Glutamatergic neuron (in vitro differentiated cells): Measurements from ENCODE around the gene HSPB1. TPM values are rescaled to one million over a fixed set of nuclear protein-coding genes. Genes with fewer than 3 reads are reported as not detected.

Experiments
- DNase-seq: peaks from one replicate; pipeline ENCODE4 v3.0.0; 2022
- H3K27ac Mint-ChIP-seq: one replicate; pipeline ENCODE4 v1.8.0; 2020; ENCODE audit warnings: mild to moderate bottlenecking, mixed read lengths, inconsistent platforms; ENCODE audit not compliant: unreplicated experiment
- H3K27me3 Mint-ChIP-seq: one replicate; pipeline ENCODE4 v1.8.0; 2020; ENCODE audit warnings: mild to moderate bottlenecking, moderate library complexity, mixed read lengths, inconsistent platforms; ENCODE audit not compliant: unreplicated experiment
- H3K36me3 Mint-ChIP-seq: one replicate; pipeline ENCODE4 v1.8.0; 2020; ENCODE audit warnings: mild to moderate bottlenecking, mixed read lengths, inconsistent platforms; ENCODE audit not compliant: unreplicated experiment
- H3K4me1 Mint-ChIP-seq: one replicate; pipeline ENCODE4 v1.8.0; 2020; ENCODE audit warnings: mild to moderate bottlenecking, low read depth, mixed read lengths, inconsistent platforms; ENCODE audit not compliant: unreplicated experiment
- H3K4me3 Mint-ChIP-seq: one replicate; pipeline ENCODE4 v1.8.0; 2020; ENCODE audit warnings: mild to moderate bottlenecking, mixed read lengths, inconsistent platforms; ENCODE audit not compliant: unreplicated experiment
- H3K9me3 Mint-ChIP-seq: one replicate; pipeline ENCODE4 v1.8.0; 2020; ENCODE audit warnings: mild to moderate bottlenecking, moderate library complexity, mixed read lengths, inconsistent platforms; ENCODE audit not compliant: unreplicated experiment
- long read RNA-seq: library from polyadenylated mRNA; unstranded; transcript quantifications from one replicate; pipeline ENCODE4 v2.0.0, GENCODE V29; 2020; ENCODE audit not compliant: unreplicated experiment
- total RNA-seq: library from RNA; stranded (reverse); fragmentation: NEBNext Ultra II Directional; extraction: Animal tissue kit (Norgen Biotek cat#: 25700); gene quantifications from one replicate; pipeline ENCODE4 v1.2.1, GENCODE V29; 2021; ENCODE audit not compliant: unreplicated experiment
- TF ChIP-seq, protein P1 (sequence below): fragments of 200-600 bp; sonication (generic); IDR thresholded peaks from one replicate; pipeline ENCODE4 v1.5.0; 2021; ENCODE audit not compliant: partially characterized antibody, unreplicated experiment

The HSPB1 gene
- 50.4 TPM for total RNA-seq
- long read RNA-seq, transcript HSPB1-203 (2 exons, 1,455 nt) = minor isoform, 6 of 45 reads
- long read RNA-seq, transcript HSPB1-201 (3 exons, 909 nt) = major isoform, 38 of 45 reads
- long read RNA-seq, partial matches to known transcripts = 0 of 45 reads
- long read RNA-seq, other reads (novel, unspliced or antisense) = 1 of 45 reads

DNA sequence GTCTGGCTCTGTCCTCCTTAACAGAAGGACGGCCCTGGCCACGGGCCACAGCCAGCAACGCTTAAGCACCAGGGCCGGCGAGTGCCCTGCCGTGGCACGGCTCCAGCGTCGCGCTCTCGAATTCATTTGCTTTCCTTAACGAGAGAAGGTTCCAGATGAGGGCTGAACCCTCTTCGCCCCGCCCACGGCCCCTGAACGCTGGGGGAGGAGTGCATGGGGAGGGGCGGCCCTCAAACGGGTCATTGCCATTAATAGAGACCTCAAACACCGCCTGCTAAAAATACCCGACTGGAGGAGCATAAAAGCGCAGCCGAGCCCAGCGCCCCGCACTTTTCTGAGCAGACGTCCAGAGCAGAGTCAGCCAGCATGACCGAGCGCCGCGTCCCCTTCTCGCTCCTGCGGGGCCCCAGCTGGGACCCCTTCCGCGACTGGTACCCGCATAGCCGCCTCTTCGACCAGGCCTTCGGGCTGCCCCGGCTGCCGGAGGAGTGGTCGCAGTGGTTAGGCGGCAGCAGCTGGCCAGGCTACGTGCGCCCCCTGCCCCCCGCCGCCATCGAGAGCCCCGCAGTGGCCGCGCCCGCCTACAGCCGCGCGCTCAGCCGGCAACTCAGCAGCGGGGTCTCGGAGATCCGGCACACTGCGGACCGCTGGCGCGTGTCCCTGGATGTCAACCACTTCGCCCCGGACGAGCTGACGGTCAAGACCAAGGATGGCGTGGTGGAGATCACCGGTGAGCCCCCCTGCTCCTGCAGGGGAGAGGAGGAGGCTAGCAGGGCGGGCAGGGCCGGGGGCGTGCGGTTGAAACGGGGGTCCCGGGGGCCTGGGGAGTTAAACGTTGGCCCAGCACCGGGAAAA, at the start of gene HSPB1:
Gene HSPB1 (plus strand): TSS at position 327 of the 855 bp plus-strand sequence. CDS start 40 bp downstream, at position 367.
- H3K4me3 Mint-ChIP-seq = peak within 1 kb of the TSS; percentile 85
- no peaks in the 10 kb centered on the region for H3K36me3 Mint-ChIP-seq
- H3K27ac Mint-ChIP-seq = peak within 1 kb of the TSS; percentile 91

GRCh38 chr7:76254781-76255180, 47.7 kb upstream of the HSPB1 start:
- Mint-ChIP-seq H3K27ac (no peak overlapping the region), H3K27me3 (no peaks in the 10 kb centered on the region), H3K9me3 (peaks cover 2% of the 10 kb centered on the region), H3K4me3 (no peak overlapping the region), H3K4me1 (no peaks in the 10 kb centered on the region), H3K36me3 (no peaks in the 10 kb centered on the region)
- DNase-seq = no peak
- TF ChIP-seq, protein P1, sequence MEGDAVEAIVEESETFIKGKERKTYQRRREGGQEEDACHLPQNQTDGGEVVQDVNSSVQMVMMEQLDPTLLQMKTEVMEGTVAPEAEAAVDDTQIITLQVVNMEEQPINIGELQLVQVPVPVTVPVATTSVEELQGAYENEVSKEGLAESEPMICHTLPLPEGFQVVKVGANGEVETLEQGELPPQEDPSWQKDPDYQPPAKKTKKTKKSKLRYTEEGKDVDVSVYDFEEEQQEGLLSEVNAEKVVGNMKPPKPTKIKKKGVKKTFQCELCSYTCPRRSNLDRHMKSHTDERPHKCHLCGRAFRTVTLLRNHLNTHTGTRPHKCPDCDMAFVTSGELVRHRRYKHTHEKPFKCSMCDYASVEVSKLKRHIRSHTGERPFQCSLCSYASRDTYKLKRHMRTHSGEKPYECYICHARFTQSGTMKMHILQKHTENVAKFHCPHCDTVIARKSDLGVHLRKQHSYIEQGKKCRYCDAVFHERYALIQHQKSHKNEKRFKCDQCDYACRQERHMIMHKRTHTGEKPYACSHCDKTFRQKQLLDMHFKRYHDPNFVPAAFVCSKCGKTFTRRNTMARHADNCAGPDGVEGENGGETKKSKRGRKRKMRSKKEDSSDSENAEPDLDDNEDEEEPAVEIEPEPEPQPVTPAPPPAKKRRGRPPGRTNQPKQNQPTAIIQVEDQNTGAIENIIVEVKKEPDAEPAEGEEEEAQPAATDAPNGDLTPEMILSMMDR = no peak

More for the DNA sequence above, at the start of gene HSPB1:
- H3K27me3 Mint-ChIP-seq = peaks cover 6% of the 10 kb centered on the region
- H3K4me1 Mint-ChIP-seq = no peaks in the 10 kb centered on the region
- DNase-seq = peak; percentile 77
- peaks cover 2% of the 10 kb centered on the region for H3K9me3 Mint-ChIP-seq
- TF ChIP-seq, protein P1 = no peak

GRCh38 chr7:76257973-76258372, 44.5 kb upstream of the HSPB1 start:
- Mint-ChIP-seq H3K4me3 (no peak overlapping the region), H3K27ac (no peak overlapping the region), H3K36me3 (no peaks in the 10 kb centered on the region), H3K9me3 (peaks cover 4% of the 10 kb centered on the region), H3K27me3 (peaks cover 3% of the 10 kb centered on the region), H3K4me1 (peaks cover 6% of the 10 kb centered on the region)
- peak; percentile 56 for DNase-seq
- TF ChIP-seq, protein P1 = no peak

- DNase-seq = peak; percentile 47
- peaks cover 3% of the 10 kb centered on the region for H3K27me3 Mint-ChIP-seq
- no peaks in the 10 kb centered on the region for H3K36me3 Mint-ChIP-seq
- TF ChIP-seq, protein P1 = no peak
- peaks cover 8% of the 10 kb centered on the region for H3K4me1 Mint-ChIP-seq
- H3K9me3 Mint-ChIP-seq = peaks cover 4% of the 10 kb centered on the region
- H3K27ac Mint-ChIP-seq = no peak overlapping the region
- no peak overlapping the region for H3K4me3 Mint-ChIP-seq
These were observed 43.1 kb upstream of the HSPB1 start for GRCh38 chr7:76259124-76260093.
